Vagina (tissue), 2 donors: ENCODE results near the gene CD44.

Source experiments
- CTCF ChIP-seq, 3 experiments: fragments of 450-650 bp in 2 of 3; fragments of 200-600 bp in 1 of 3; sonication (generic) in 1 of 3; IDR thresholded peaks; one replicate each; pipeline ENCODE4 v1.5.1; 2017 to 2019; ENCODE audit warnings: antibody characterized with exemption in 3 of 3, mild to moderate bottlenecking in 2 of 3, moderate library complexity in 2 of 3
- POLR2A ChIP-seq, 2 donors: fragments of 450-650 bp; IDR thresholded peaks; one replicate each; pipeline ENCODE4 v1.6.1; 2017; ENCODE audit warnings: antibody characterized with exemption in 2 of 2, mild to moderate bottlenecking in 2 of 2, moderate library complexity in 2 of 2
- POLR2AphosphoS5 ChIP-seq, 2 donors: sonication (generic); formaldehyde crosslinking; IDR thresholded peaks; one replicate each; pipeline ENCODE4 v1.9.0; 2017; ENCODE audit warnings: antibody characterized with exemption in 2 of 2, mild to moderate bottlenecking in 2 of 2, low read depth in 1 of 2; ENCODE audit not compliant: insufficient read depth in 1 of 2

DNA sequence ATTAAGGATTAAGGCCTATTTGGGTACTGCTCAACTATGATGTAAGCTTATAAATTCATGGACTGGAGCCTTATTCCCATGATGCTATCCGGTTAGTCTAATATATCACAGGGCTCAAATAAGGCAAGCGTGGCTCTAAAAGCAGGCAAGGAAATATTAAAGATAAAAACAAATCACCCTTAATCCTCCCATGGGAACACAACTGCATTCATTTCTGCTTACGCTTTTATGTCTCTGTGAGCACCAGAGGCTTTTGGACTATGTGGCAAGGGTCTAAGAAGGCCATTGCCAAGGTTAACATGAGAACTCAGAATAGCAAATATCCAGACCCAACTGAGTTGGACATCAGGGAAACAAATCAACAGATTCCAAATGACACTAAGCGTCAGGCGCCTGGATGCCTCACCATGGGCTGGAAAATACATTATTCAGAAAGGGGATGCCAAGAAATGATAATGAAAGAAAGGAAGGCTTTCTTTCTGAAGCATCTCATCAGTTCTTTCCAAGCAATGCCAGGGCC, 142.3 kb downstream of the CD44 start:
- TF ChIP-seq POLR2AphosphoS5 (IDR thresholded peaks at IDR 0.05; ENCODE audit: insufficient read depth in 1 of 2, low read depth in 1 of 2) (peak; percentile 19 to 50), POLR2A (IDR thresholded peaks at IDR 0.05) (no peak), CTCF (IDR thresholded peaks at IDR 0.05) (no peak)
